ENCODE data around the gene SLC24A4.

- TF ChIP-seq CTCF (IDR thresholded peaks at IDR 0.05) (peak; percentile 56 to 81 (median 74)), POLR2A (IDR thresholded peaks at IDR 0.05) (no peak)
Observed at GRCh38 chr14:92456215-92457015, 133.4 kb downstream of the SLC24A4 start.
